Measurements from ENCODE around the gene CLIC5.

The CLIC5 gene

GRCh38 chr6:46017726-46018125 lies 2.1 kb upstream of the CLIC5 start:
- H3K27ac ChIP-seq (replicated peaks): no peak overlapping the region
- peaks cover 43% of the 10 kb centered on the region for H3K27me3 ChIP-seq (ENCODE audit: insufficient read depth, poor library complexity, severe bottlenecking)
- no peak for DNase-seq (ENCODE audit: low read depth in 1 of 2, low spot score in 1 of 2)
- TF ChIP-seq, protein P1, sequence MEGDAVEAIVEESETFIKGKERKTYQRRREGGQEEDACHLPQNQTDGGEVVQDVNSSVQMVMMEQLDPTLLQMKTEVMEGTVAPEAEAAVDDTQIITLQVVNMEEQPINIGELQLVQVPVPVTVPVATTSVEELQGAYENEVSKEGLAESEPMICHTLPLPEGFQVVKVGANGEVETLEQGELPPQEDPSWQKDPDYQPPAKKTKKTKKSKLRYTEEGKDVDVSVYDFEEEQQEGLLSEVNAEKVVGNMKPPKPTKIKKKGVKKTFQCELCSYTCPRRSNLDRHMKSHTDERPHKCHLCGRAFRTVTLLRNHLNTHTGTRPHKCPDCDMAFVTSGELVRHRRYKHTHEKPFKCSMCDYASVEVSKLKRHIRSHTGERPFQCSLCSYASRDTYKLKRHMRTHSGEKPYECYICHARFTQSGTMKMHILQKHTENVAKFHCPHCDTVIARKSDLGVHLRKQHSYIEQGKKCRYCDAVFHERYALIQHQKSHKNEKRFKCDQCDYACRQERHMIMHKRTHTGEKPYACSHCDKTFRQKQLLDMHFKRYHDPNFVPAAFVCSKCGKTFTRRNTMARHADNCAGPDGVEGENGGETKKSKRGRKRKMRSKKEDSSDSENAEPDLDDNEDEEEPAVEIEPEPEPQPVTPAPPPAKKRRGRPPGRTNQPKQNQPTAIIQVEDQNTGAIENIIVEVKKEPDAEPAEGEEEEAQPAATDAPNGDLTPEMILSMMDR (IDR thresholded peaks at IDR 0.05; ENCODE audit: insufficient read depth, low read length): no peak
- TF ChIP-seq POLR2AphosphoS5 (IDR thresholded peaks at IDR 0.05; ENCODE audit: low read depth): no peak
- TF ChIP-seq GABPA (IDR thresholded peaks at IDR 0.05; ENCODE audit: low read depth): no peak
- TF ChIP-seq REST (IDR thresholded peaks at IDR 0.05; ENCODE audit: insufficient replicate concordance, low read depth): no peak
- TF ChIP-seq SPI1 (IDR thresholded peaks at IDR 0.05; ENCODE audit: borderline replicate concordance, low read depth): no peak
- no peak overlapping the region for H3K4me3 ChIP-seq (replicated peaks; ENCODE audit: insufficient read depth, low read length)

DNA sequence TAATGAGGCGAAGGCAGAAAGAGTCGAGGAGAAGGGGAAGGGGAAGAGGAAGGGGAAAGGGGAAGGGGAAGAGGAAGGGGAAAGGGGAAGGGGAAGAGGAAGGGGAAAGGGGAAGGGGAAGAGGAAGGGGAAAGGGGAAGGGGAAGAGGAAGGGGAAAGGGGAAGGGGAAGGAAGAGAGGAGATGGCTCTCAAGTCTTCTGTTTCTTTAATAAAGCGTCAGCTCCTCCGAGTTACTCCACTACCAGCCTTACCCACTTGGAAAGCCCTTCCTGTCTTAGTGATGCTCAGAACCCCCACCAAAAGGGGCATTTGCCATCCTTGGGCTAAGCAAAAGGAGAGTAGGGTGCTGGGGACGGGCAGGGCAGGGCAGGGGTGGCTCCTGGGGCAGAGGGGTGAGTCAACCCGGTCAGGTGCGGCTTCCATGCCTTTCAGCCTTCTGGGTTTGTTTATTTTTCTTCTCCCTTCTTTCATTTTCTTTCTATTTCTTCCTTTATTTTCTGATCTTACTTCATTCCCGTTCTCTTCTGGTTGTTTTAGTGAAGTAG lies 476 bp upstream of the CLIC5 start:
- H3K4me3 ChIP-seq (replicated peaks; ENCODE audit: insufficient read depth, low read length): no peak overlapping the region
- DNase-seq (ENCODE audit: low read depth in 1 of 2, low spot score in 1 of 2): no peak
- peaks cover 51% of the 10 kb centered on the region for H3K27me3 ChIP-seq (ENCODE audit: insufficient read depth, poor library complexity, severe bottlenecking)
- no peak overlapping the region for H3K27ac ChIP-seq (replicated peaks)
- TF ChIP-seq, protein P1 (IDR thresholded peaks at IDR 0.05; ENCODE audit: insufficient read depth, low read length): no peak
- no peak for TF ChIP-seq GABPA (IDR thresholded peaks at IDR 0.05; ENCODE audit: low read depth)
- TF ChIP-seq REST (IDR thresholded peaks at IDR 0.05; ENCODE audit: insufficient replicate concordance, low read depth): no peak
- TF ChIP-seq POLR2AphosphoS5 (IDR thresholded peaks at IDR 0.05; ENCODE audit: low read depth): no peak
- peak; percentile 47; the same call in 1 of the 2 replicates for TF ChIP-seq SPI1 (IDR thresholded peaks at IDR 0.05; ENCODE audit: borderline replicate concordance, low read depth)

GRCh38 chr6:46014511-46015118 lies 1.0 kb downstream of the CLIC5 start:
- no peak overlapping the region for H3K27ac ChIP-seq (replicated peaks)
- H3K4me3 ChIP-seq (replicated peaks; ENCODE audit: insufficient read depth, low read length): no peak overlapping the region; the same call in 1 of the 2 replicates
- peaks cover 51% of the 10 kb centered on the region for H3K27me3 ChIP-seq (ENCODE audit: insufficient read depth, poor library complexity, severe bottlenecking)
- no peak for DNase-seq (ENCODE audit: low read depth in 1 of 2, low spot score in 1 of 2)
- TF ChIP-seq SPI1 (IDR thresholded peaks at IDR 0.05; ENCODE audit: borderline replicate concordance, low read depth): no peak

GRCh38 chr6:46014046-46014445 lies 1.6 kb downstream of the CLIC5 start:
- H3K27ac ChIP-seq (replicated peaks): no peak overlapping the region
- TF ChIP-seq SPI1 (IDR thresholded peaks at IDR 0.05; ENCODE audit: borderline replicate concordance, low read depth) (no peak), POLR2AphosphoS5 (IDR thresholded peaks at IDR 0.05; ENCODE audit: low read depth) (no peak), REST (IDR thresholded peaks at IDR 0.05; ENCODE audit: insufficient replicate concordance, low read depth) (no peak), GABPA (IDR thresholded peaks at IDR 0.05; ENCODE audit: low read depth) (no peak)
- TF ChIP-seq, protein P1 (IDR thresholded peaks at IDR 0.05; ENCODE audit: insufficient read depth, low read length): no peak
- no peak for DNase-seq (ENCODE audit: low read depth in 1 of 2, low spot score in 1 of 2)
- no peak overlapping the region for H3K4me3 ChIP-seq (replicated peaks; ENCODE audit: insufficient read depth, low read length)
- peaks cover 55% of the 10 kb centered on the region for H3K27me3 ChIP-seq (ENCODE audit: insufficient read depth, poor library complexity, severe bottlenecking)

Data from HL-60 (cell line).